Right ventricle myocardium superior (tissue), 1 donor: ENCODE measurements around the gene YES1. TPM values are rescaled to one million over a fixed set of nuclear protein-coding genes. Genes with fewer than 3 reads are reported as not detected.
"Not testable (repeated sequence)": the region's sequence is repeated elsewhere in the genome, so short reads cannot be mapped to it uniquely, and the experiment has no call there.

Experiments
- ATAC-seq: fragments of 200-7000 bp; cut with Tn5 transposase; one replicate; pipeline ENCODE4 v1.9.1; 2020; ENCODE audit warnings: mild to moderate bottlenecking; ENCODE audit not compliant: poor library complexity
- DNase-seq: peaks from one replicate; pipeline ENCODE4 v3.0.0-alpha.2; 2020
- intact Hi-C: fragments of 100-400 bp; cut with DNase I; formaldehyde crosslinking; loops from one replicate; pipeline ENCODE4 v1.11.2; 2022
- total RNA-seq: library from RNA; stranded (reverse); fragmentation: NEBNext Ultra II Directional; extraction: Animal tissue kit (Norgen Biotek cat#: 25700); gene quantifications from one replicate; pipeline ENCODE4 v1.2.1, GENCODE V29; 2021
- donor health status: DM: no; HTN: yes; CAD: no; lungs with severe emphysema.

Gene YES1
- total RNA-seq, 1 donor from 2014 or later = 21.8 TPM

GRCh38 chr18:805008-805754 is 6.9 kb downstream of the YES1 start:
- DNase-seq (no peak), ATAC-seq (no peak)
- intact Hi-C loops = no loop called here

- intact Hi-C loops = no loop called here
- no peak for DNase-seq
- ATAC-seq = no peak
These were observed 10.9 kb downstream of the YES1 start for GRCh38 chr18:801137-801536.

- intact Hi-C loops = no loop called here
- DNase-seq = no peak
- no peak for ATAC-seq
These were observed 12.1 kb downstream of the YES1 start for GRCh38 chr18:799943-800342.

- intact Hi-C loops, DNase-seq, ATAC-seq: not testable (repeated sequence)
These were observed 16.7 kb downstream of the YES1 start for GRCh38 chr18:795383-795782.

- intact Hi-C loops = no loop called here
- no peak for ATAC-seq
- no peak for DNase-seq
These were observed 22.6 kb downstream of the YES1 start for GRCh38 chr18:789397-789796.

- no peak for ATAC-seq
- intact Hi-C loops = no loop called here
- no peak for DNase-seq
These were observed 26.8 kb downstream of the YES1 start for GRCh38 chr18:785242-785641.

GRCh38 chr18:784470-785172 is 27.4 kb downstream of the YES1 start:
- DNase-seq (no peak), ATAC-seq (no peak)
- intact Hi-C loops = no loop called here

- DNase-seq = no peak
- peak; percentile 25 for ATAC-seq
- intact Hi-C loops = no loop called here
These were observed 33.7 kb downstream of the YES1 start for GRCh38 chr18:778194-778927.

- ATAC-seq (no peak), DNase-seq (no peak)
- intact Hi-C loops = no loop called here
These were observed 35.0 kb downstream of the YES1 start for GRCh38 chr18:777021-777420.

GRCh38 chr18:776044-776443 is 36.0 kb downstream of the YES1 start:
- intact Hi-C loops, DNase-seq, ATAC-seq: not testable (repeated sequence)

GRCh38 chr18:774811-775210 is 37.2 kb downstream of the YES1 start:
- DNase-seq (no peak), ATAC-seq (no peak)
- intact Hi-C loops = no loop called here

GRCh38 chr18:773980-774624 is 37.9 kb downstream of the YES1 start:
- intact Hi-C loops = no loop called here
- DNase-seq (no peak), ATAC-seq (no peak)

- DNase-seq (no peak), ATAC-seq (no peak)
- intact Hi-C loops = no loop called here
These were observed 41.5 kb downstream of the YES1 start for GRCh38 chr18:770583-770961.

- DNase-seq = no peak
- intact Hi-C loops = no loop called here
These were observed 44.1 kb downstream of the YES1 start for GRCh38 chr18:767961-768360.

GRCh38 chr18:767084-767882 is 44.8 kb downstream of the YES1 start:
- DNase-seq (no peak), ATAC-seq (no peak)
- intact Hi-C loops = no loop called here

More at GRCh38 chr18:767961-768360, 44.1 kb downstream of the YES1 start:
- ATAC-seq = no peak

- DNase-seq (no peak), ATAC-seq (no peak)
- intact Hi-C loops = no loop called here
These were observed 45.5 kb downstream of the YES1 start for GRCh38 chr18:766550-766860.

GRCh38 chr18:765764-766549 is 46.1 kb downstream of the YES1 start:
- DNase-seq = no peak
- intact Hi-C loops = no loop called here
- no peak for ATAC-seq

GRCh38 chr18:759864-760263 is 52.2 kb downstream of the YES1 start:
- ATAC-seq, intact Hi-C loops, DNase-seq: not testable (repeated sequence)
